Motor neuron (in vitro differentiated cells): ENCODE data around the gene IL19. TPM values are rescaled to one million over a fixed set of nuclear protein-coding genes. Genes with fewer than 3 reads are reported as not detected.
A peak's percentile ranks its signal among the peaks of the same experiment; 100 is the strongest.

Experiments
- ATAC-seq, 8 experiments: fragments of 200-7000 bp; cut with Tn5 transposase; replicated peaks in 6 of 8; 2 replicates each; pipeline ENCODE4 v1.8.0; 2021; ENCODE audit warnings: mild to moderate bottlenecking in 8 of 8, moderate library complexity in 8 of 8
- H3K27ac ChIP-seq, 2 donors: fragments of 250-450 bp; sonication (Bioruptor Pico); 2 replicates each; pipeline ENCODE4 v1.9.0; 2021; ENCODE audit warnings: antibody characterized with exemption in 2 of 2, mild to moderate bottlenecking in 2 of 2, moderate library complexity in 1 of 2
- H3K4me1 ChIP-seq, 2 donors: fragments of 250-450 bp; sonication (Bioruptor Pico); replicated peaks in 1 of 2; 2 replicates each; pipeline ENCODE4 v1.6.1; 2021; ENCODE audit warnings: antibody characterized with exemption in 2 of 2, mild to moderate bottlenecking in 2 of 2, moderate library complexity in 1 of 2
- H3K4me3 ChIP-seq, 5 donors: fragments of 250-450 bp; sonication (Bioruptor Pico); 2 replicates each; pipeline ENCODE4 v1.9.0; 2021; ENCODE audit warnings: antibody characterized with exemption in 5 of 5, mild to moderate bottlenecking in 5 of 5, moderate library complexity in 4 of 5
- WGBS, 10 experiments: fragments of 450-650 bp; shearing (Covaris generic); methylation state at CpG; one replicate each; pipeline ENCODE4 v1.0.0; 2022; 5-methylcytosine and 5-hydroxymethylcytosine counted together
- in situ Hi-C, 9 experiments: fragments of 400-800 bp; cut with MboI; loops; one replicate each; pipeline ENCODE4 v1.15.0; 2021; ENCODE audit warnings: low sequenced_read_pairs in 9 of 9, low pct_unique_long_range_greater_than_20kb in 2 of 9; ENCODE audit not compliant: unreplicated experiment in 9 of 9
- total RNA-seq, 8 experiments: library from RNA; unstranded; fragments of 300-600 nt; gene quantifications; 2 replicates each; pipeline versions ENCODE4 v1.2.3 to v1.2.4, GENCODE V29; 2022

IL19 gene
- total RNA-seq, 8 experiments from 2014 or later, result 0.27 to 2.5 (median 0.81) TPM; not detected in 3

DNA sequence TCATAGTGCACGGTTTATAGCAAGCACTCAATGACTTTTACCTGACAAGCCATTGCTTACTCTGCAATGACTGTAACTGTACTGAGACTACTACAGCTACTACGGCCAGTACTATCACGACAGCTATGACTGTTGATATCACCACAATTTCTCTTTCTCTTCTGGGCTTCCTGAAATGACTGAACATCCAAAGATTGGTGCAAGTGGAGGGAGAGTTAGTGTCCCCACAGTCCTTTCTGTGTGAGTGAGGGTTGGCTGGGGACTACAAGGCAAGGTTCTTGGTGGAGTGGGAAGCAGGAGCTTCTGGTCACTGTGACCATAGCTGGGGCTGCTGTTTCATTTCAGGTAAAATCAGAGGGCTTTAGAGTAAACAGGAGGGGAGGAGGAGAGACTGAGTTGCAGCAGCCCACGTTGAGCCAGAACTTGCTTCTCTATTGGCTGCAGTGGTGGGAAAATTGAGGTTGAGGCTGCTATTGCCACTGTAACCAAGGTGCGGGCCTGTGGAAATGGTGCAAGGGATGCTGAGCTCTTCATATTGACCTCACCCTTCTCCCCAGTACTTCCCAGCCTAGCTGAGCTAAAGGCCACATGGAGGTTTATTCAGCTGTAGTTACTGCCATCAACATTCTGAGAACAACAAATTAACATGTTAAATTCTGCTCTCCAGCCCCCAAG, 15.8 kb downstream of the IL19 start:
- Histone ChIP-seq H3K27ac (no peak overlapping the region), H3K4me1 (no peaks in the 10 kb centered on the region), H3K4me3 (no peak overlapping the region)
- 55 to 94% (median 82%) methylated on average over 2 to 4 of the region's 5 CpGs; no CpG with 5 or more reads in 1 of the 10 experiments for WGBS, 10 experiments
- in situ Hi-C loops, result no loop called here
- ATAC-seq, result no peak

DNA sequence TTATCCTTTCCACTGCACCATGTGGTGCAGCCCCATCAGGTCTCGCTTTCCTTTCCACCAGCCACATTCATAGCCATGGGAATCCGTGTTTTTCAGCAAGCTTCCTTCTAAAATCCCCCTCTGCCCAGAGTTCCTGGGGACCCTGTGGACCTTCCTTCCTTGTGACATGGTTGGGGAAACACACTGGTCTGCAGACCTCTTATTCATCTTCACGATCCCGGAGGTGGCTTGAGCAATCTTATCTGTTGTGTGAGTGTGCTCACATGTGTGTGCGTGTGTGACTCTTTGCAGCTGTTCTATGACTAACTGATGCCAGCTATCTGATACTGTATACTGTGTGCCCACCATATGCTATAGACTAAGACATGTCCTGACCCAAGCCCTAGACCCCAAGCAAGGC, 17.3 kb downstream of the IL19 start:
- Histone ChIP-seq H3K4me1 (peaks cover 0 to under 1% of the 10 kb centered on the region in 2 donors), H3K4me3 (no peak overlapping the region), H3K27ac (no peak overlapping the region)
- no peak for ATAC-seq
- in situ Hi-C loops, result no loop called here
- WGBS, 10 experiments, result 63 to 100% (median 87%) methylated on average over 1 to 5 of the region's 5 CpGs; no CpG with 5 or more reads in 2 of the 10 experiments

- in situ Hi-C loops, result no loop called here
- ATAC-seq, result no peak
- Histone ChIP-seq H3K4me3 (no peak overlapping the region), H3K4me1 (peaks cover 0 to 7% of the 10 kb centered on the region in 2 donors), H3K27ac (no peak overlapping the region)
- WGBS, 10 experiments, result 54 to 100% (median 94%) methylated on average over 1 to 3 of the region's 3 CpGs; no CpG with 5 or more reads in 1 of the 10 experiments
Measured at GRCh38 chr1:206788487-206789050, 18.0 kb downstream of the IL19 start.

DNA sequence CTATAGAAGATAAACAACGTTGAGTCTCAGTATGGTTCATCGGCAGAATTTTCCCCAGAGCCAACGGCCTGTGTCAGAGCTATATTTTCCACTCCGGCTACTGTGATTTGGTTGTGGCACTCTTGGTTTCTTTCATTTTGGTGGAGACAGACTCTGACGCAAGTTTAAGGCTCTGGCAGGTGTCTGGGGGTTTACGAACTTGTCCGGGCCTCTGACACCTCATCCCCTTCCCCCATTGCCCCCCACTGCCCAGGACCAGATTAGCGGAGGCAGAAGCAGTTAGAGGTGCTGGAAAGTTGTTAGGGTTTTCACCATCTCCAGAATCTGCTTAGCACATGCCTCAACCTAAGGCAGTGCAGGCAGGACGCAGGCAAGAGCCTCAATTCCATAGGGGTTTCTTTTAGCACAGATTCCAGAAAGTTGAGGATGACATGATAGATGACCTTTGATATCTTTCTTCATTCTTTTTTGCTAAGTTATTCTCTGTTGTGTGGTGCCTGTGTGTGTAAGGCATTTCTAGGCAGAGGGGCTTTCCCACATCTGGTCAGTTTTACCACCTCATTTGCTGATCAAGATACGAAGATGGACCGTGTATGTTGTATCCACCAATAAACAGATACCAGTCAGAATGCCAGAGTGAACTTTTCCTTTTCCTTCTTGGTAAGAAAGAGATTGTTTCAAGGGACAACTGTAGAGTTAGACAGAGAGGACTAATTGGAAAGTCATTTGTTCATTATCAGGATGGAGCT, 20.1 kb downstream of the IL19 start:
- WGBS, 10 experiments, result 67 to 100% (median 89%) methylated on average over 1 to 10 of the region's 11 CpGs; no CpG with 5 or more reads in 3 of the 10 experiments
- in situ Hi-C loops, result no loop called here
- H3K4me3 ChIP-seq, result no peak overlapping the region

GRCh38 chr1:206792939-206793607, 22.5 kb downstream of the IL19 start:
- in situ Hi-C loops, result no loop called here
- H3K4me3 ChIP-seq, result no peak overlapping the region
- H3K4me1 ChIP-seq, result peaks cover 0 to 7% of the 10 kb centered on the region in 2 donors
- 38 to 83% (median 74%) methylated on average over 1 to 12 of the region's 16 CpGs; no CpG with 5 or more reads in 3 of the 10 experiments for WGBS, 10 experiments
- ATAC-seq, result peak in 5 of 8 experiments; percentile 70 to 91 (median 80)
- no peak overlapping the region for H3K27ac ChIP-seq

More for the DNA sequence above, 20.1 kb downstream of the IL19 start:
- Histone ChIP-seq H3K4me1 (peaks cover 0 to 7% of the 10 kb centered on the region in 2 donors), H3K27ac (no peak overlapping the region)
- ATAC-seq, result no peak

DNA sequence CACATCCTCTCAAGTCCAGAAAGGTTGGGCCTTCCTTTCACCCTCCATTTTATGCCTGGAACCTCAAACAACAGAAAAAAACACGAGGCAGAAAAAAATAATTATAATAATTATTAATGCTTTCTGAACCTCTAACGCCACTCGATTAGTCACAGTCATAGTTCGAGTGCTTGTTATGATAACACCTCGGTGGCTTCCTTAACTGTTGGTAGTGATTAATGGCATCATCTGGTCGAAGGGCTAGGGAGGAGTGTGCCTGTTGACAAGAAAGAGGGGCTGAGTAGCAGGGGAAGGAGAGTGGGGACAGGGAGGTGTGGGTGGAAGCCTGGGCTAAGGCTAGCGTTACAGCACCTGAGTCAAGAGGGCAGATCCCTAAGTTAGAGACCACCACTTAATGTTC, 23.0 kb downstream of the IL19 start:
- peaks cover 0 to 7% of the 10 kb centered on the region in 2 donors for H3K4me1 ChIP-seq
- no peak overlapping the region for H3K27ac ChIP-seq
- ATAC-seq, result peak in 3 of 8 experiments; percentile 24 to 43 (median 31)
- in situ Hi-C loops, result no loop called here
- 20 to 100% (median 80%) methylated on average over 1 to 7 of the region's 7 CpGs; no CpG with 5 or more reads in 2 of the 10 experiments for WGBS, 10 experiments
- no peak overlapping the region for H3K4me3 ChIP-seq

DNA sequence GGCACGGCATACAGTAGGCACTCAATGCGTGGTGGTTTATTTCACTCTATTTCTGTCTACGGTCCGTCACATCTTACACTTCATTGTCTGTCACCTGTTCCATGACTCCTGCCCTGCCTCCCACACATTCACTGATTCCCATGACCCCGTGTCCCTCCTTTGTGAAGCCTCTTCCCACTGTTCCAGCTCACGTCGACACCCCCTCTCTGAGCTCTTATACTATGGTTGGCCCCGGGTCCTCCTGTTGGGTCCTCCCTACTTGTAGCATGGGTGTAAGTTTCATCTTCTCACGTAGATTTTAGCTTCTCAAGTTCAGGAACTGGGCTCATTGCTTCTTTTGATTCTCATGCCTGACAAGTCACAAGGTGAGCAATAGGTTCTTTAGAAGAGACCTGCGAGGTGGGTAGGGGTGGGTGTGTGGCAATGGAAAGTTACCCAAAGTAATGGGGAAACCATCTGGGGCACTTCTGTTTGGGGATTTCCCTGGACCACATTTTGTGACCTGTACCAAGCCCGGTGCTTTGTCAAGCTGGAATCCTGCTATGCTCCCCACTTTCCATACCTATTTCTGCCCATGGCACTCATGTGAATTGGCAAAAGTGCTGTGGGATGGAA, 23.8 kb downstream of the IL19 start:
- in situ Hi-C loops, result no loop called here

DNA sequence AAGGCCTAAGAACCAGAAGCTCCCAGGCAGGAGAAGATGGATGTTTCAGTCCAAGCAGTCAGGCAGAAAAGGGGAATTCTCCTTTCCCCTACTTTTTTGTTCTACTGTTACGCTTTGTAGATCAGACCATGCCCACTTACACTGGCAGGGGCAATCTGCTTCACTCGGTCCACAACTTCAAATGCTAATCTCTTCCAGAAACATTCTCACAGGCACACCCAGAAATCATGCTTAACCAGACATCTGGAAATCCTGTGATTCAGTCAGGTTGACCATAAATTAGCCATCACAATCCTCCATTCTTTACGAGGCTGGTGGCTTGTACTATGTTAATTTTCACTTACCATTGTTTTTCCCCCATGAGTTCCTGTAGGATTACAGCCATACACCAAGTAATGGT, 25.5 kb downstream of the IL19 start:
- WGBS, 10 experiments, result 28 to 100% (median 62%) methylated on average over 1 to 3 of the region's 3 CpGs; no CpG with 5 or more reads in 2 of the 10 experiments
- in situ Hi-C loops, result no loop called here
- Histone ChIP-seq H3K4me1 (peaks cover 0 to 7% of the 10 kb centered on the region in 2 donors), H3K4me3 (no peak overlapping the region), H3K27ac (no peak overlapping the region)
- peak in 3 of 8 experiments; percentile 58 to 92 (median 91) for ATAC-seq

More for the DNA sequence above, 23.8 kb downstream of the IL19 start:
- Histone ChIP-seq H3K4me3 (no peak overlapping the region), H3K4me1 (peaks cover 0 to 7% of the 10 kb centered on the region in 2 donors), H3K27ac (no peak overlapping the region)
- WGBS, 10 experiments, result 71 to 96% (median 84%) methylated on average over 2 to 11 of the region's 11 CpGs
- no peak for ATAC-seq

- 75 to 100% (median 89%) methylated on average over 2 to 7 of the region's 8 CpGs; no CpG with 5 or more reads in 1 of the 10 experiments for WGBS, 10 experiments
- in situ Hi-C loops, result no loop called here
Measured at GRCh38 chr1:206796981-206797402, 26.4 kb downstream of the IL19 start.

DNA sequence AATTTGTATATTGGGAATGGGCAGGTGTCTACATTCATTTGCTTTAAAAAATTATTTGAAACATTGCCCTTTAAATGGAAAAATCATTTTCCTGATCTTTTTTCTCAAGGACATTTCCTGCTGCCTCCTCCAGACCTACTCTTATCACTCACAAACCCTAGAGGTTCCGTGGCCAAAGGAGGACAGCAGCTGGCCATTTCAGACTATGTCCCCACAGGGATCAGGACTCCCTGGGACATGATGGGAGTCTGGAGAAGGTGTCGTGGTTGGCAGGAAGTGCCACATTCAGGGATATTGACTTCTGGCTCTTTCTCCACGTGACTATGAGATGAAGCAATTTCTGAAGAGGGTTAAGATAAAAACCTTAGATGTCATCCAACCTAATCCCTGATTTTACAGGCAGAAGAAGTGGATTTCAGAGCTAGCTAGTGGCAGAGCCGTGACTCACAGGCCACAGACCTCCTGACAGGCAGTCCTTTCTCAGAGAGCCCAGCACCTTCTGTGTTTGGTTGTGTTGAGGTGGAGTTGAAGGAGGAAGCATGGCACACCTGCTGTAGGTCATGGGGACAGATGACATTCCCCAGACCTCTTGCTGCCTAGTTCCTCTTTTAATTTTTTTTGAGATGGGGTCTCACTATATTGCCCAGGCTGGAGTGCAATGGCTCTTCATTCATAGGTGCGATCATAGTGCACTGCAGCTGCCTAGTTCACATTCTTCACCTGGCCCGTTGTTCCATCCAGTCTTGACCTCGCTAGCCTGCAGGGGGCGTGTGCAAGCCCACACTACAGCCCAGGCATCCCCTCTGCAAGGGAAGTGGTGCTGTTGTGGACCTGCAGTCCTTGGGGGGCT, 27.2 kb downstream of the IL19 start:
- ATAC-seq, result peak in 1 of 8 experiments; percentile 58
- Histone ChIP-seq H3K27ac (no peak overlapping the region), H3K4me3 (no peak overlapping the region), H3K4me1 (peaks cover 0 to 7% of the 10 kb centered on the region in 2 donors)
- in situ Hi-C loops, result no loop called here
- WGBS, 10 experiments, result 44 to 88% (median 53%) methylated on average over 2 to 7 of the region's 8 CpGs; no CpG with 5 or more reads in 2 of the 10 experiments

More at GRCh38 chr1:206796981-206797402, 26.4 kb downstream of the IL19 start:
- Histone ChIP-seq H3K4me3 (no peak overlapping the region), H3K27ac (no peak overlapping the region), H3K4me1 (peaks cover 0 to 7% of the 10 kb centered on the region in 2 donors)
- ATAC-seq, result no peak

- WGBS, 10 experiments, result 41 to 83% (median 75%) methylated on average over 1 to 13 of the region's 13 CpGs; no CpG with 5 or more reads in 1 of the 10 experiments
- no peak for ATAC-seq
- Histone ChIP-seq H3K27ac (no peak overlapping the region), H3K4me3 (no peak overlapping the region), H3K4me1 (peaks cover 0 to under 1% of the 10 kb centered on the region in 2 donors)
- in situ Hi-C loops, result no loop called here
Measured at GRCh38 chr1:206798384-206798996, 27.9 kb downstream of the IL19 start.
